HEK293T (cell line): ENCODE measurements around the gene RNF146.

Experiments used
- ARNT ChIP-seq: fragments of 450-650 bp; IDR thresholded peaks from 2 replicates; pipeline ENCODE4 v1.6.1; 2017; ENCODE audit warnings: mild to moderate bottlenecking
- FOXK2 ChIP-seq: fragments of 450-650 bp; IDR thresholded peaks from 2 replicates; pipeline ENCODE4 v1.6.1; 2016; ENCODE audit warnings: mild to moderate bottlenecking
- LEF1 ChIP-seq: fragments of 450-650 bp; IDR thresholded peaks from 2 replicates; pipeline ENCODE4 v1.6.1; 2017; ENCODE audit warnings: mild to moderate bottlenecking, borderline replicate concordance

DNA sequence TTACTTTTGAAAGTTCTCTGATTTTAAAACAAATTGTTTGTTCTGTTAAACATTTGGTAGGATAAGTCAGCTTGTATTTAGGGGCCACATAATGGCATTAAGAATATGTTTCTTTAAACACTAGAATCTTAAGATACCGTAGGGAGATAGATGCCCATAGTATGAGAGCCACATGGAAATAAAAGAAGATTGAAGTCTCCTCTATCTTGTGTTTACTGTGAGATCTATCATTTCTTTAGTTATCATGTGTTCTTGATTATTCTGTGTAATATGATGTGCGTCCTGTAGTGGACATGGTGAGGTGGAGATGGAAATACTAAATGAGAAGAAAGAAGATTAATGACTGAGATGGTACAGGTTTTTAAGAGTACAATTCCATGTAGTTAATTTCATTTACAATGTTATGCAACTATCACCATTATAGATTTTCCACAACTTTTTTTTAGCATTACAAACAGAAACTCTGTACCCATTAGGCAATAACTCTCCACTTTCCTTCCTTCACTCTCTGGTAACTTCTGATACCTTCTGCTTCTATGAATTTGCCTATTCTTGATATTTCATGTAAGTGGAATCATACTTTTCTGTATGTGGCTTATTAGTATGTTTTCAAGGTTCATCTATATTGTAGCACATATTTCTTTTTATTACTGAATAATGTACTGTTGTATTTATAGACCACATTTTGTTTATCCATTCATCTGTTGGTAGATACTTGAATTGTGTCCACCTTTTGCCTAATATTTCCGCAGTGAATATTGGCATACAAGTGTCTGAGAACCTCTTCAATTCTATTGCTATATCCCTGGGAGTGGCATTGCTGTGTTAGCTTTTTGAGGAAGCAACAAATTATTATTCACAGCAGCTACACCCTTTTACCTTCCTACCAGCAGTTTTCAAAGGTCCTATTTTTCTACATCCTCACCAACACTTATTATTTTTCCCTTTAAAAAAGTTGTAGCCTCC is 11.5 kb downstream of the RNF146 start:
- no peak for TF ChIP-seq FOXK2
- no peak for TF ChIP-seq LEF1
- TF ChIP-seq ARNT: no peak
